ENCODE data around the gene DPY30.

DPY30 gene

DNA sequence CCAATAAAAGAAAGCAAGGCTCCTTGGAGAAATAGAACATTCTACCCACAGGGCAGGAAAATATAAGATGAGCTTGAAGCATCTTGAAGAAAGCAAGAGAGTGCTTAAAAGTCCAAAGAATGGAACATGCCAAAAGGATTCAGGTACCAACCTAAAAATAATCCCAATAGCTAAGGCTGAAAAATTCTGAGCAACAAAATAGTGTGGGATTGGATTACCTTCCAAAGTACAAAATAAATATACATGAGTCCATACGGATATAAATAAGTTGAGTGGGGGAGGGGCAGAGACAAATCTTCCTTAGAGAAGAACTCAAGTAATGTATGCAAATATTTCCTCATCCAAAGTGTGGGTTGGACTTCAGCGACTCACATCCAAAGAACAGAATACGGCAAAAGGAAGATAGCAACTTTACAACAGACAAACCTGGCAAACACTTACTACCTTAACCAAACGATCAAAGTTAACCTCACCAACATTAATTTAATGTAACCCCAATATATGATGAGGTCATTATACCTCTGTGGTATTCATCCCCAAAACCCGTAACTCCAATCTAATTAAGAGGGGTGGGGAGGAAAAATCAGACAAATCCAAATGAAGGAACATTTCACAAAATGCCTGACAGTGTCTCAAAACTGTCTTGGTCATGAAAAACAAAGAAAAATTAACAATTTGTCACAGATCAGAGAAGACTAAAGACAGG lies 55.7 kb downstream of the DPY30 start:
- ChIA-PET POLR2A (no interaction called here), CTCF (no interaction called here)
- H3K4me3 ChIP-seq (ENCODE audit: low read depth, low read length) = no peak overlapping the region
- TF ChIP-seq, protein P1, sequence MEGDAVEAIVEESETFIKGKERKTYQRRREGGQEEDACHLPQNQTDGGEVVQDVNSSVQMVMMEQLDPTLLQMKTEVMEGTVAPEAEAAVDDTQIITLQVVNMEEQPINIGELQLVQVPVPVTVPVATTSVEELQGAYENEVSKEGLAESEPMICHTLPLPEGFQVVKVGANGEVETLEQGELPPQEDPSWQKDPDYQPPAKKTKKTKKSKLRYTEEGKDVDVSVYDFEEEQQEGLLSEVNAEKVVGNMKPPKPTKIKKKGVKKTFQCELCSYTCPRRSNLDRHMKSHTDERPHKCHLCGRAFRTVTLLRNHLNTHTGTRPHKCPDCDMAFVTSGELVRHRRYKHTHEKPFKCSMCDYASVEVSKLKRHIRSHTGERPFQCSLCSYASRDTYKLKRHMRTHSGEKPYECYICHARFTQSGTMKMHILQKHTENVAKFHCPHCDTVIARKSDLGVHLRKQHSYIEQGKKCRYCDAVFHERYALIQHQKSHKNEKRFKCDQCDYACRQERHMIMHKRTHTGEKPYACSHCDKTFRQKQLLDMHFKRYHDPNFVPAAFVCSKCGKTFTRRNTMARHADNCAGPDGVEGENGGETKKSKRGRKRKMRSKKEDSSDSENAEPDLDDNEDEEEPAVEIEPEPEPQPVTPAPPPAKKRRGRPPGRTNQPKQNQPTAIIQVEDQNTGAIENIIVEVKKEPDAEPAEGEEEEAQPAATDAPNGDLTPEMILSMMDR (IDR thresholded peaks at IDR 0.05; ENCODE audit: insufficient read depth, low read length, missing control alignments) = no peak
- DNase-seq (ENCODE audit: low read depth, low spot score) = no peak

- TF ChIP-seq, protein P1 (IDR thresholded peaks at IDR 0.05; ENCODE audit: insufficient read depth, low read length, missing control alignments) = no peak
Observed at GRCh38 chr2:31980674-31981356, 58.8 kb downstream of the DPY30 start.

DNA sequence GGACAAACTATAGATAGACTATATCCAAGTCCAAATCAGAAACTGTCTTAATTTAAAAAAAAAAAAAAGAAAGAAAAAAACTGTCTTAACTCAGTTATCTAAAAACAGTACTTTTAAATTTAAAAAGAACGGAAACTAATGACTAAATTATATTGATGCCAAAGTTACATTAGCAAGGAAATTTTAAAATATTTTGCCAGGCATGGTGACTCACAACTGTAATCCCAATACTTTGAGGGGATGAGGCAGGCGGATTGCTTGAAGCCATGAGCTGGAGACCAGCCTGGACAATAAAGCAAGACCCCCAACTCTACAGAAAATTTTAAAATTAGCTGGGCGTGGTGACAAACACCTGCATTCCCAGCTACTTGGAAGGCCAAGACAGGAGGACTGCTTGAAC lies 59.6 kb downstream of the DPY30 start:
- H3K4me3 ChIP-seq (ENCODE audit: low read depth, low read length) = no peak overlapping the region
- TF ChIP-seq, protein P1 (IDR thresholded peaks at IDR 0.05; ENCODE audit: insufficient read depth, low read length, missing control alignments) = no peak
- ChIA-PET CTCF (no interaction called here), POLR2A (no interaction called here)
- no peak for DNase-seq (ENCODE audit: low read depth, low spot score)

More at GRCh38 chr2:31980674-31981356, 58.8 kb downstream of the DPY30 start:
- no peak for DNase-seq (ENCODE audit: low read depth, low spot score)
- H3K4me3 ChIP-seq (ENCODE audit: low read depth, low read length) = no peak overlapping the region
- CTCF ChIA-PET = no interaction called here
- POLR2A ChIA-PET = no interaction called here

DNA sequence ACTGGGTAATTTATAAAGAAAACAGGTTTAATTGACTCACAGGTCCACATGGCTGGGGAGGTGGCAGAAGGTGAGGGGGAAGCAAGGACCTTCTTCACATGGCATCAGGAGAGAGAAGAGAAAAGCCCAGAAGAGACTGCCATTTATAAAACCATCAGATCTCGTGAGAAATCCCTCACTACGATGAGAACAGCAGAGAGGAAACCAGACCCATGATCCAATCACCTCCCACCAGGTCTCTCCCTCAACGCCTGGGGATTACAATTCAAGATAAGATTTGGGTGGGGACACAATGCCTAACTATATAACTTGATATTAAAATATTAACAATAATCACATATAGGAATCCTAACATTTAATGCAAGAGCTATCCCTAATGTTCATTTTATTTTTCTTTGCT lies 60.6 kb downstream of the DPY30 start:
- TF ChIP-seq, protein P1 (IDR thresholded peaks at IDR 0.05; ENCODE audit: insufficient read depth, low read length, missing control alignments) = no peak
- ChIA-PET CTCF (interaction anchor here (1.5 kb wide), 1 partner anchor 11 kb away, joined by 4 read pairs; no protein-coding TSS in a partner anchor), POLR2A (no interaction called here)
- no peak for DNase-seq (ENCODE audit: low read depth, low spot score)
- no peak overlapping the region for H3K4me3 ChIP-seq (ENCODE audit: low read depth, low read length)

- DNase-seq (ENCODE audit: low read depth, low spot score) = no peak
- POLR2A ChIA-PET = no interaction called here
- TF ChIP-seq, protein P1 (IDR thresholded peaks at IDR 0.05; ENCODE audit: insufficient read depth, low read length, missing control alignments) = no peak
- CTCF ChIA-PET = interaction anchor here (1.5 kb wide), 1 partner anchor 12 kb away, joined by 4 read pairs; no protein-coding TSS in a partner anchor
- no peak overlapping the region for H3K4me3 ChIP-seq (ENCODE audit: low read depth, low read length)
Observed at GRCh38 chr2:31978436-31978835, 61.2 kb downstream of the DPY30 start.

All from AG04449 (cell line).